Stimulated activated CD4-positive, alpha-beta T cell treated with anti-CD3 and anti-CD28 coated beads, TNF-alpha, amount 100 ng/mL, for 48 hours (primary cell): Measurements from ENCODE around the gene SMC2.

Experiments used
- DNase-seq, 3 donors: peaks; one replicate each; pipeline ENCODE4 v3.0.0-alpha.2; 2020; ENCODE audit warnings: low read depth in 3 of 3

Gene SMC2

GRCh38 chr9:104093647-104094533, at the start of gene SMC2:
Gene SMC2, plus strand, starts transcription at chr9:104094309. Its CDS starts 1,076 bp downstream, at chr9:104095385.
- DNase-seq: peak; percentile 78 to 91 (median 88)

DNA sequence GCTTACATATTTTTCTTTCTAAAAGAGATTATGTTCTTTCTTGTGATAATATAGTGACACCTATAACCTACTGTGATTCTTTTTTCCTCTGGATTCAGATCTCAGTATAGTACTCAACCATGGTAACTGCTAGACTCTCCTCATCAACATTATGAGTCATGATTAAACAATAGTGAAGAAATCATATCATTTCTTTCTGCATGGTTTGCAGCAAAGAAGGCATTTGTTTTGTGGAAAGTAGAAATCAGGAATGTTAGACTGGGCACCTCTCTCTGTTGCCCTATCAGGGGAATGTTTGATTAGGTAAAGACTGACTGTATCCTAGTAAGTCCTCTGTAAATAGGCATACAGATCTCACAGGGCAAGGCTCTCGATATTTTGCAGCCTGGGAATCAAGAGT, 25.6 kb upstream of the SMC2 start:
- DNase-seq: no peak

- DNase-seq: no peak
Observed at GRCh38 chr9:104069288-104069687, 24.8 kb upstream of the SMC2 start.

DNA sequence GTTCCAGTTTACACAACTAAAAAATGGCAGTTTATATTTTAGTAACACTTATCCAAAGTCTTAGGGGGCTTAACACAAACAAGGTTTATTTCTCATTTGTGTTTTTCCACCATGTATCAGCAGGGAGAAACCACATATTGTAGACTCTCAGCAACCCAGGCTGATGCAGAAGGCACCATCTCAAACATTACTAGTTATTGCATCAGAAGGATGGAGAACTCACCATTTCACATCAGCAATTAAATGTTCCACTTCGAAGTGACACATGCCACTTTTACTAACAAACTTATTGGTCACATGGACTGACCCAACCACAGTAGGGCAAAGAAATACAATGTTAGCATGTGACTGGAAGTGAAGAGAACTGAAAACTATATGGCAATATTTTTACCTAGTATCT, 22.5 kb upstream of the SMC2 start:
- no peak for DNase-seq

GRCh38 chr9:104073098-104073769, 20.9 kb upstream of the SMC2 start:
- no peak for DNase-seq

DNA sequence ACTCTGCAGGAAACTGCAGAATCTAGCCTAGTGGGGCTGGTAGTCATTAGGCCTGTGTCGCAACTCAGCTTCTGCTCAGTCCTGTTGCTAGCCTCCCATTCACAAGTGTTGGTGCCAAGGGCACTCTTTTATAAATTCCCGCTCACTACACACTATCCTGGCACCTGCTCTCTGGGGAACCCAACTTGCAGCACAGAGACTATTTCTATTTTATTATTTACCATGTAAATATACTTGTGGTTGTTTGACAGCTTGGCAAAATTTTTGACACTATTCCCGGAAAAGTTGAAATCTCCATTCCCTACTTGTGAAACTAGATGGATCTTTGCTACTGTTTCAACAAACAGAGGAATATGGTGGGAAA, 20.4 kb upstream of the SMC2 start:
- DNase-seq: no peak

GRCh38 chr9:104074876-104075275, 19.2 kb upstream of the SMC2 start:
- DNase-seq: no peak

GRCh38 chr9:104075801-104076753, 18.0 kb upstream of the SMC2 start:
- no peak for DNase-seq

- no peak for DNase-seq
Observed at GRCh38 chr9:104078596-104078995, 15.5 kb upstream of the SMC2 start.

DNA sequence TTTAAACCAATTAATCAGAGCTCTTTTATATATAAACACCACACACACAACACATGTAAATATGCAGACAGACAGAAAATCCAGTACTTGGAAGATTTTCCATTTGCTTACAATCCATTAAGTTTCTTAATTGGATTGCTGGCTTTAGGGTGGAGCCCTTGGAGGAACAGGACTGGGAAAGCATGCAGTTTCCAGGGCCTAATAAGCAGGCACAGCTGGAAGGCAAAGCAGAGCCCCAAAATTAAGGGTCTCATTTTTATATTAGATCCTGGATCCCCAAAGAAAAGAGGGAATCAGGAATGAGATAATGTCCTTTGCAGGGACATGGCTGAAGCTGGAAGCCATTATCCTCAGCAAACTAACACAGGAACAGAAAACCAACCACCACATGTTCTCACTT, 13.1 kb upstream of the SMC2 start:
- DNase-seq: no peak

DNA sequence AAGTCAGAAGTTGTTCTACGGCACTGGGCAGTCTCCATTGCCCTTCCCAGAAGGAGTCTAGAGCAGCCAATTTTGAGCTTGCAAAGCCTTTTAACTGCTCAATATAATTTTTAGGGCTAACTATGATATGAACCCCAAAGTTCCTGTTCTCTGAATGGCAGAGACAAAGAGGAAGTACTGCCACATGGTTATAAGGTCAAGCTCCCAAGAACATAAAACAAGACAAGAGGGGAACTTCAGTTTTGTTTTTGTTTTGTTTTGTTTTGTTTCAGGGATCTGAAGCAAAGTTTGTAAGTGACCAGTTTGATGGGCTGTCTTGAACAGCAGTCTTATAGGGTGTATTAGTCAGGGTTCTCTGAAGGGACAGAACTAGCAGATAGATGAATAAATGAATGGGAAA, 11.9 kb upstream of the SMC2 start:
- DNase-seq: no peak

- DNase-seq: no peak
Observed at GRCh38 chr9:104085525-104085924, 8.6 kb upstream of the SMC2 start.

GRCh38 chr9:104087894-104088293, 6.2 kb upstream of the SMC2 start:
- DNase-seq: no peak

DNA sequence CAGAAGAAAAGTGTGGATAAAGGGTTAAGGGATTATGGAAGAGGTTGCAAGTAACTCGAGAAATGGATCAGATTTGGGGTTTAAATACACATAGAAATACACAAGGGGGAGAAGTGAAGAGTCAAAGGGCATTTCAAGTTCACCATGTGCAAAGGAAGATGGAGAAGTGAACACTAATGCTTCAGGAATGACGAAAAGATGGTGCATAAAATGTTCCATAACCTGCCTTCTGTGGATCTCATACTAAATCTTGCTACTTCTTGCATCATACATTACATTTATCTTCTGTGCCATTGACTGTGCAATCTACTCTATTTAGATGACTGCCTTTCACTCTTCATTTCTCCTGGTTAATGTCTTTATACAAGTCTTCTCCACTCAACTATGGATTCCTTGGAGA, 5.7 kb upstream of the SMC2 start:
- no peak for DNase-seq

DNA sequence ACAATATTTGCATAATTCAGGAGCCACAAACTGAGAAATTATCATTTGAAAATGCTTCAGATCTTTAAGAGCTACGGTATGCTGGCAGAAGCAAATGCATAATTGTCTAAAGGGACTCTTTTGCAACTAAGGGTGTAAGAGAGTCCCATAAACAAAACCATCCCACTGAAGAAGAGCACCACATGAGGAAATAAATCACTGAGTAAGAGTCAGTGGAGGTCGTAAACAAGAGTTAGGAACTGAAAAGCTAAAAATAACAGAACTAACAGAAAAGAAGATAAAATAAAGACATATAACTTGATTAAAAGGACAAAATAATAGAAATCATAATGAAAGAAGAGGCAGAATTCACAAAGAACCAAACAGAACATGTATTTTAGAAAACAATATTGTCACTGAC, 3.5 kb upstream of the SMC2 start:
- DNase-seq: no peak

GRCh38 chr9:104091116-104091515, 3.0 kb upstream of the SMC2 start:
- no peak for DNase-seq

DNA sequence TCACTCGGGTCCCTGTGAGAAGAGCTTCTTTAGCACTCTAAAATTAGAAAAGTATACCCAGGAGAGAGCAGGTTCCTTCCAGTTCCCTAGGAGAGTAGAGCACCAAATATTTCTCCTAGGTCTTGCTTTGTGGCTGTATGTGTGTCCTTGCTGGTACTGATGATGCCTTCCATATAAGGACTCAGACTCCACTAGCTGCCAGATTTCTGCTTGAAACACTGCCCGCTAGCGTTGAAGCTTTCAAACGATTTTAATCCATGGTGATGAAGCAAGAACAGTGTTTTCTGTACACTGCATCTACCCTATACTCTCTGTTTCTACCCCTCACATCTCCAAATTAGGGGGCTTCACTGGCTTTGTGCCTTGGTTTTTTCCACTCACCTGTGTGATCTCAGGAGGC, 2.4 kb upstream of the SMC2 start:
- DNase-seq: peak in 1 of 3 donors; percentile 15

GRCh38 chr9:104092192-104092591, 1.9 kb upstream of the SMC2 start:
- no peak for DNase-seq

DNA sequence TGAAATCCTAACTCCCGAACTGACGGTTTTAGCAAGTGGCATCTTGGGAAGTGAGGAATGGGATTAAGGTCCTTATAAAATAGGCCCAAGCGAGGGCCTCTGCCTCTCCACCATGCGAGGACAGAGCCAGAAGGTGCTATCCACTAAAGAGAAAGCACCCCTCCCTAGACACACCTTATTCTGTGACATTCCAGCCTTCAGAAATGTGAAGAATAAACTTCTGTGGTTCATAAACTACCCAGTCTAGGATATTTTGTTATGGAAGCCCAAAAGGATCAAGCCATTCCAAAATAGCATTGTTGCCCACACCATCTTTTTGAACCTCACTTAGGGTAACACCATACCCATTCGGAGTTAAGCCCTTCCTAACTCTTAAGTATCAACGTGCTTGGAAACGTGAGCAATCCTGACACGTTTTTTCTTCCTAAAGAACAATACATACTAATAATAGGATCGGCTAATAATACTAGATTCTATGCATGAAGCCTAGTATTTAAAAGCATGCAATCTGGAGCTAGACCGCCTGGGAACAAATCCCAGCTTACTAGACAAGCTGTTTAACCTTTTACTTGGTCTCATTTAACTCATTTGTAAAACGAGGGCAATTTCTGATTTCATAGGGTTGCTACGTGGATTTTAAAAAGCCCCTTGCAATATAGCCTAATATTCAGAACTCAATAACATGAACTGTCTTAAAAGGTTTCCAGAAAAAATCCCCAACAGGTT, 1.1 kb upstream of the SMC2 start:
- DNase-seq: no peak

DNA sequence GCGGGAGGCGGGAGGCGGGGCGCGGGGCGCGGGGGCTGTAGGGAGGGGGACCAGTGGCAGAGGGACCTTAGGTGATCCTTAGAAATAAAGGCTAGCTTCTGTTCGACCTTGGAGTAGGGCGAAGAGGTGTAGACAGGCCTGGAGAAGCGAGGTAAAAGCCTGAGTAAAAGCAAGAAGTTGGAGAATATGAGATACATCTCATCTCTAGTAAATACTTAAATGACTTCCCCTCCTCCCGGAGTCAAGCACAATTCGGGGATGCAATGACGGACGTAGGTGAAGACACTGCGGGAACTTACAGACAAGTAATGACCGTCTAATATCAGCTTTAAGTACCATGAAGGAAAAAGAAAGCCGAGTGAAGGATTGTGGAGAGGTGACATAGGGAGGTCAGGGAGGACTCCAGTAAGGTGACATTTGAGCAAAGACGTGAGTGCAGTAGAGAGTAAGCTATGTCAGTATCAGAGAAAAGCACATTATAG, 466 bp downstream of the SMC2 start:
- peak in 1 of 3 donors; percentile 44 for DNase-seq

- DNase-seq: no peak
Observed at GRCh38 chr9:104099630-104100029, 5.5 kb downstream of the SMC2 start.
